Lung microvascular endothelial cell (primary cell): ENCODE data around the gene PPOX. TPM values are rescaled to one million over a fixed set of nuclear protein-coding genes. Genes with fewer than 3 reads are reported as not detected.

Experiments
- DNase-seq, 2 donors: peaks; one replicate each; pipeline versions ENCODE4 v3.0.0 to v3.0.0-alpha.2; 2010; ENCODE audit warnings: low read depth in 2 of 2
- total RNA-seq: library from RNA; depleted of rRNA; stranded (reverse); fragments of >200 nt; gene quantifications from 2 replicates; pipeline ENCODE4 v1.2.1, GENCODE V29; 2014

The PPOX gene
- total RNA-seq, 1 donor from 2014 or later: 16.1 TPM

- DNase-seq: no peak
Observed at GRCh38 chr1:161197560-161198193, 31.5 kb downstream of the PPOX start.

GRCh38 chr1:161198194-161198896 lies 32.1 kb downstream of the PPOX start:
- DNase-seq: peak; percentile 42 to 51

- peak; percentile 78 to 81 for DNase-seq
Observed at GRCh38 chr1:161198897-161199431, 32.7 kb downstream of the PPOX start, which contains the start of gene ADAMTS4. TSS of gene ADAMTS4 (minus strand) at chr1:161199054. CDS start at chr1:161198627, 427 bp downstream.

- DNase-seq: peak; percentile 26 to 35
Observed at GRCh38 chr1:161199506-161200139, 33.4 kb downstream of the PPOX start.

- peak; percentile 41 to 50 for DNase-seq
Observed at GRCh38 chr1:161200421-161200991, 34.3 kb downstream of the PPOX start.

GRCh38 chr1:161200992-161201835 lies 35.0 kb downstream of the PPOX start:
- peak; percentile 54 to 96 for DNase-seq

- DNase-seq: peak; percentile 99
Observed at GRCh38 chr1:161201836-161202712, 35.8 kb downstream of the PPOX start, which contains the start of gene NDUFS2. TSS of gene NDUFS2 (plus strand) at chr1:161202367. CDS start at chr1:161202386, 19 bp downstream.

- no peak for DNase-seq
Observed at GRCh38 chr1:161206411-161207140, 40.4 kb downstream of the PPOX start.

- peak in 1 of 2 donors; percentile 74 for DNase-seq
Observed at GRCh38 chr1:161207173-161207572, 40.9 kb downstream of the PPOX start.

- peak; percentile 73 to 82 for DNase-seq
Observed at GRCh38 chr1:161209790-161210409, 43.7 kb downstream of the PPOX start.

GRCh38 chr1:161214369-161214768 lies 48.1 kb downstream of the PPOX start:
- DNase-seq: no peak

- DNase-seq: no peak
Observed at GRCh38 chr1:161215076-161215475, 48.9 kb downstream of the PPOX start, which contains the start of gene FCER1G. TSS of gene FCER1G (plus strand) at chr1:161215295. CDS start at chr1:161215322, 27 bp downstream.

- DNase-seq: peak in 1 of 2 donors; percentile 71
Observed at GRCh38 chr1:161216945-161217712, 50.9 kb downstream of the PPOX start.

- DNase-seq: no peak
Observed at GRCh38 chr1:161217831-161218230, 51.6 kb downstream of the PPOX start.

GRCh38 chr1:161218301-161219077 lies 52.3 kb downstream of the PPOX start:
- no peak for DNase-seq

GRCh38 chr1:161219078-161219892 lies 53.1 kb downstream of the PPOX start:
- no peak for DNase-seq
